Measurements from ENCODE around the gene NME7.
A peak's percentile ranks its signal among the peaks of the same experiment; 100 is the strongest.

NME7 gene

DNA sequence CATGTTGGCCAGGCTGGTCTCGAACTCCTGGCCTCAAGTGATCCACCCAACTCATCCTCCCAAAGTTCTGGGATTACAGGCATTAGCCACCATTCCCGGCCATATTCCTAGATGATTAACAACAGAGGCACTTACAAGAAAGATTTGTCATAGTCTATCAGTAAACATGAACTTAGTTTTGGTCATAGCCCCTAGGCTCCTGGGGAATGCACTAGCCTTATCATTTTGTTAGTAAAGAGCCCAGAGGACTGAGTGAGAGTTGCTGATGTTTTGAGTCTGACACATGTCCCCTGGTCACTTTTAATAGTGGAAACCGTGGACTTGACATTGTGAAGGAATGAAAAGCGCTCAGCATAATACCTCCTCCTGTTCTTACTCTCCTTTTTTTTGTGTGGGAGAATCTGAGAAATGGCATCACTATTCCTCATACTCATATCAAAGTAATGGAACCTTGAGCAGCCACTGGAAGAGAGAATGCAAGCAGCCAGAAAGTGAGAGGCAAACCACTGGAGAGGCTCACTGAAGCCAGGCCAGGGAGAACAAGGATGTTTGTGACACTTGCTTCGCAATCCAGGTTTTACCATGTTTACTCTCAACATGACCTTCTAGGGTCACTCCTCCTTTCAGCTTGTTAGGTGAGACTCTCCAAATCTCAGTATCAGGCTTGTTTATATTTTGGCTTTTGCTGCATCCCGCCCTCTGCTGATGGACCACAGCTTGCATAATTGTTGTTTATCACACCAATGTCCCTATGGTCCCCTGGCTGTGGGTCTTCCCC is 246.3 kb downstream of the NME7 start:
- peak; percentile 7 for DNase-seq

DNA sequence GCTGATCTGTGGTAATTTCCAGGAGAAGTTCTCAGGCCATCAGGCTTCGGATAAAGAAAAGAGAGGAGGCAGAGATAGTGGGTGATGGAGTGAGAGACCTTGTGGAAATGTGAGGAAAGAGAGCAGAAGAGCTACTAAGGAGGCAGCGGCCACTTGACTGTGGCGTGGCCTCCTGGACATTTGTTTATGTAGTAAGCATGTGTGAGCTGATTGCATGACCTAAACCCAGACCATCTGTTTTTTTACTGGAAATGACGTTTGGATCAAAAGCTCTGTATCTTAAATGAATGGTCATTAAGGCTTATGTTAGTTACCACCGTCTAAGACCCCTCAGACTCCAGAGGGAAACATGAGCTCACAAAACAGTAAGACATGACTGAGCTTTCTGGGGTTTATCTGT is 247.5 kb downstream of the NME7 start:
- DNase-seq = no peak

GRCh38 chr1:169119405-169119804 is 248.2 kb downstream of the NME7 start:
- no peak for DNase-seq

GRCh38 chr1:169118227-169118626 is 249.4 kb downstream of the NME7 start:
- no peak for DNase-seq

DNA sequence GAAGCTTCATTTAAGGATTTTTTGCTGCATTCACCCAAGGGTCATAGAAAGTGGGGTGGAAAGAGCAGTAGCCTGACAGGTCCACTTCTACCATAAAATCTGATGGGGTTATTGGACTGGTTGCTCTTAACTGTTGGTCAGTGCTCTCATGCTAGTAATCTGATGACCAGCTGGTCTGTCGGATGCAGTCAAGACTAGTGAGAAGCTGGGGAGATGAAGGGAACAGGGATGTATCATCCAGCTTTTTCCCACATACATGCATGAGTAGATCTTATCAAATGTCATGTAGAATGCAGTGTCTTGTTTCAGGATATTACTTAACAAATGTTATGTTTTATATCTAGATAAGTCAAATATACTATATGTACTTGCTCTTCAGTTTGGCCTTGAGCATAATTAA is 250.0 kb downstream of the NME7 start:
- DNase-seq = no peak

GRCh38 chr1:169117014-169117413 is 250.6 kb downstream of the NME7 start:
- no peak for DNase-seq

GRCh38 chr1:169115891-169116585 is 251.6 kb downstream of the NME7 start:
- no peak for DNase-seq

DNA sequence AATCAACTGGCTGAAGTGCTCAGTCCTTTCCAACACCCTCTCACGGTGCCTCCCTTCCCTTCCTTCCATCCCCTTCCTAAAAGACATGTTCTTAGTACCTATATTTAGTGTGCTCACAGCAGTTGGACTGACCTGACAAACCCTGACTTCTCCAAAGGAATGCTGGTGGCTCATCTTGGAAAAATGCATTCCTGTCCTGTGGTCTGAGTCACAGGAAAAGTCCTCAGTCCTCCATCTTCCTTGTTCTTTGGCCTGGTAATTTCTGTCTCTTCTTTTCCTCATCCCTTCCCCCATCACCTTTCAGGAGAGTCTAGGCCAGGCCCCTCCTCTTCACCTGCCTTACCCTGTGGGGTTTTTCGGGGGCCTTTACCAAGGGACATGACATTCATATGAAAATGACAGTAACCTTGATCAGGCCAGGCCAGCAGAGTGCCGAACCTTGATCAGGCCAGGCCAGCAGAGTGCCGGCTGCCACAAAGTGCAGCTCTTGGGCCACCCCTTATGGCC is 253.9 kb downstream of the NME7 start:
- DNase-seq = peak; percentile 41

- DNase-seq = no peak
Observed at GRCh38 chr1:169112241-169112640, 255.4 kb downstream of the NME7 start.

- DNase-seq = no peak
Observed at GRCh38 chr1:169111472-169111871, 256.1 kb downstream of the NME7 start.

GRCh38 chr1:169110689-169111447 is 256.7 kb downstream of the NME7 start:
- no peak for DNase-seq

- no peak for DNase-seq
Observed at GRCh38 chr1:169110236-169110635, 257.4 kb downstream of the NME7 start.

- DNase-seq = no peak
Observed at GRCh38 chr1:169109561-169110134, 257.9 kb downstream of the NME7 start.

DNA sequence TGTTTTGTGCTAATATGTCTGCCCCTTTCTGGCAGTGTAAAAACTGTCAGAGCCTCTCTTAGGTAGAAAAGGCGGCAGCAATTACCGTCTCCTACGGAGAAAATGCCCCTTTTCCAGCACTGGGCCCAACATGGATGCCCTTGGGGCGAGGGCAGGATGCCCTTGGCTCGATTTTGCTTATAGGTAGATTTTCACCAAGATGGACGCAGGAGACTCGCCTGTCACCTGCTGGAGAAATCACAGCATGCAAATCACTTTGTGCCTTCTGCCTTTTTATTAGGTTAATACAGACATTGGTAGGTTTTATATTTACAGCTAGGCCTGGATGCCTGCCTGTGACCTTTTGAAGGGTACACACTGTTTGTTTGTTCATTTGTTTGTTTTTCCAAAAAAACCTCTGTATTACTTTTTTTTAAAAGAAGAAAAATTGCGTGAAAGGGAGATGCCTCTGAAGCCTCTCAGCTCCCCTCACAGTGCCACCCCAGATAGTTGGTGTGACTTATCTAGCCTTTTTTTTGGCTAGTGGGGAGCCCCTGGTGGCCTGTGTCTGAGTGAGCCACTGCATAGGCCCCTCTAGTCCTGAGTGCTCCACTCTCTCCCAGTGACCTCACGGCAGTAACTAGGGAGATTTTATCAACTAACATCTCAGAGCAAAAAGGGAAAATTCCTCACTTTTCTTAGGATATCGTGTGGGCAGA is 258.6 kb downstream of the NME7 start:
- no peak for DNase-seq

GRCh38 chr1:169108223-169108622 is 259.4 kb downstream of the NME7 start:
- no peak for DNase-seq

DNA sequence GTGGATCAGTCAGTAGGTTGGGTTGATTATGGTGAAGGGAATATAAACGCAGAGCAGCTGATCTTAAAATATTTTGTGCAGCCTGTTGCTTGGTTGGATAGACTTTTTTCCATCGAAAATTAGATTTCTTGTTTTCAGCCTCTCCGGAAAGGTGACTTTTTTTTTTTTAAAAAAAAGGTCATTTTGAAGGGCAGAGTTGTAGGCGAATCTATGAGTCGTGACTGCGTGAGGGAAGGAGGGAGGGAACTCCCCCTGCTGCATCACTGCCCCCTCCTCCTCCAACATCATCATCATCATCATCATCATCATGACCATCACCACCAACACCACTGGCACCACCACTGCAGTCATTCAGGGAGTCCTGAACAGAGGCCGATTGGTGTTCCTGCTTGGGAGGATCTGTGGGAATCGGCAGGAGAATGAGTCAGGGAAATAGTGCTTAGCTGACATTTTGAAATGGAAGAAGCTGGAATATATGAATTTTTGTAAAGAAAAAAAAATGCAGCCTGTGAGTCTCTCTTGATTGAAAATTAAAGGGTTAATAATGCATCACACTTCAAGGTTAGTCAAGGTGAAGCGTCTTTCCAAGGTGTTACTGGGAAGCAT is 259.9 kb downstream of the NME7 start:
- no peak for DNase-seq

DNA sequence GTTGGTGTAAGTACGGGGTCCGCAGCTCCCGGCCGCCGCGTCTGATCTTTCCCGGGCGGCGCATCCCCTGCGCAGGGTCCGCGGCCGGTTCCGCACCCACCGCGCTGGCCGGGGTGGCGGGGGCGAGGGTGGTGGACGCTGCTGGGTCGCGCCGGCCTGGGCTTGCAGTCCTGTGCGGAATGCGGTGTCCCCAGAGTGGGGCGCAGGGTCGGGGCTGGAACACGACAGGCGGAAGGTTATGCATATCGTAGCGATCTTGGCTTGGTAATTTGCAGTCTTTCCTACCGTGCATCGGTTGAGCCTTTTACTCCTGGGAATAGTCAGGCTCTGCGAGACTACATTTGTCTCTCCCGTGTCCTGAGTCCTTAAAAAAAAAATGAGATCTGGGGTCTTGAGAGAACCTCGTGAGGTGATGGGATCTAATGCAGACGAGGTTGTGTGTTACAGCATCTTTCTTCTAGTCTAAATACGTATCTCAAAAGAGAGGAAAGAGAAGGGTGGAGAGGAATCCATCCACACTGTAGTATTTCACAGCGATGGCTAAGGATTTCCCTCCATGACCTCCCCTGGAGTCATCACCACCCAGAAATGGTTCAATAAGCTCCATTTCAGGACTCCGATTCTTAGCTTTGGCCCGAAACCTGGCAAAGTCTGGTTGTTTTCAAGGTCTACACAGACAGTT is 260.5 kb downstream of the NME7 start:
- DNase-seq = no peak

DNA sequence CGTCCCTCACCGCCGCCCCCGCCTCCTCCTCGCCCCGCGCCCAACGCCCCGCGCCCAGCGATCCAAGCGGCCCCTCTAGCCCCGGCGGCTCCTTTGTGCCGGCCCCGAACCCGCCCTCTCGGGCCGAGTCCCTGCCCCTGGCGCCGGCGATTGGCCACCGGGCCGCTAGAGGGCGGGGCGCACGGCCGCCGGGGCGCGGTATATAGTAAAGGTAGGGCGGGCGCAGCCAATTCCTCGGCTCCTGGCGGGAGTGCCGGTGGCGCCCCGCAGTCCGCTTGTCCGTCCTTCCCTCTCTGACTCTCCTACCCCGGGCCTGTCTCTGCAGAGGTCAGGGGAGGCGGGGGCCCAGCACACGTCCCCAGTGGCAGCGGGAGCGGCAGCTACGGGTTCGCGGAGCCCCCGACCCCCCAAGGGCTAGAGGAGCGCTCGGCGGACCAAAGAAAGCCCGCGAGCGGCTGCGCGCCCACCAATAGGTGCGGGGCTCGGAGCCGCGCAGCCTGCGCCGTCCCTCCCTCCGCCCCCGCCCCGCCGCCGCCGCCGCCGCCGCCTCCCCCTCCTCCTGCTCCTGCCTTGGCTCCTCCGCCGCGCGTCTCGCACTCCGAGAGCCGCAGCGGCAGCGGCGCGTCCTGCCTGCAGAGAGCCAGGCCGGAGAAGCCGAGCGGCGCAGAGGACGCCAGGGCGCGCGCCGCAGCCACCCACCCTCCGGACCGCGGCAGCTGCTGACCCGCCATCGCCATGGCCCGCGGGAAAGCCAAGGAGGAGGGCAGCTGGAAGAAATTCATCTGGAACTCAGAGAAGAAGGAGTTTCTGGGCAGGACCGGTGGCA is 261.3 kb downstream of the NME7 start, which contains the start of gene ATP1B1:
Gene ATP1B1, plus strand, starts transcription at position 596 of the 826 bp plus-strand sequence. Its CDS starts 140 bp downstream, at position 736.
- DNase-seq = peak; percentile 78

- DNase-seq = peak; percentile 54
Observed at GRCh38 chr1:169105434-169106094, 262.0 kb downstream of the NME7 start.

DNA sequence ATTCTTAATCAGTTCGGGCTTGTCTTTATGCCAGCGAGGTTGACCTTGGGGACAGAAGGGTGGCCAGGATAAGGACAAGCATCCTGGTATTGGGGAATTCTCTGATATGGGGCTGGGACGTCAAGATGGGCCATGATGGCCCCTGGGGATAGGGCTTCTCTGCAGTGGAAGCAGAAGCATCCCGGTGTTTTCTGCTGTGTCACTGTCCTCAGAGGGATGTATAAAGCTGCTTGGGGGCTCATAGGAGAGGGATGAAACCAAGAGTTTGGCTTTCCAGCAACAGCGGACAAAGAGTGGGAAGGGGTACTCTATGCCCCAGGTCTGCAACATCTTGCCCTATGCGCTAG is 262.5 kb downstream of the NME7 start:
- no peak for DNase-seq

All from T1000 (cell line).